Fibroblast of mammary gland (primary cell): ENCODE results near the gene NECTIN3.

Source experiments
- DNase-seq: peaks from one replicate; pipeline ENCODE4 v3.0.0-alpha.2; 2010; ENCODE audit warnings: low read depth
- H3K4me3 ChIP-seq: 2 replicates; pipeline ENCODE4 v1.5.1; 2011; ENCODE audit warnings: low read depth, mild to moderate bottlenecking, low read length, moderate library complexity; ENCODE audit not compliant: control insufficient read depth
- TF ChIP-seq, protein P1 (sequence below): conservative IDR thresholded peaks from 2 replicates; pipeline ENCODE4 v1.5.1; 2011; ENCODE audit warnings: low read depth, low read length, inconsistent platforms; ENCODE audit not compliant: control insufficient read depth, insufficient read depth

Gene NECTIN3

DNA sequence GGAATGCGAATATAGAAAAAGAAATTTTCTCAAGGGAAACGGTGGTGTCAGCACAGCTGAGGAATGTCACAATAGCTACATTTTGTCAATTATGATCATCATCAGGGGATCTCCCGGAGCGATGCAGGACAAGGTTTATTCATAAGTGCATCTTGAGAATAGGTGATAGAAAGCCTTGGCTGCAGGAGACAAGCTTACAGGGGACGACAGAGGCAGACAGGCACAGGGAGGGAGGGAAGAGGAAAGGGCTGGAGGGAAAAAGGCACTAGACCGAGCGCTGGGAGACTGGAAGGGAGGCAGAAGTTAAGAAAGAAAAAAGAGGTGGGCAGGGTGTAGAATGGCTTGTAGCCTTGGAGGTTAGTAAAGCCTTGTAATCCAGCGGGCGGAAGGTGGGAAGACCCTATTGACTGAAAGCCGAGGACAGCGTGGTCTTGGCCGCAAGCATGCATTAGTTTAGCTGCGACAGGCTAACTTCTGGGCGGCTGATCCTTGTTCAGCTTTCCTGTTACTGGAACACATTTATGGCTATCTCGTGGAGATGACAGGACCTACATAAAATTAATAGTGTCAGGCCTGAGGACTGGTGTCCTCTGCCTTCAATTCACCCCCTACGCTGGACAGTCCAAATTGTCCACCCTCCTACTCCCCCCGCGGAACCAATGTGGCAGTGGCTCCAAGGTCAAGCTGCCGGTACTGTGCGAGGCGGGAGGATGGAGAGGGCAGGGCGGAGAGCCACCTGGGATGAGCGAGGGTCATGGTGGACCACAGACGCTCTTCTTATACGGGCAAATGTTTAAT lies 1.4 kb upstream of the NECTIN3 start:
- peak overlapping the region; percentile 85 for H3K4me3 ChIP-seq
- TF ChIP-seq, protein P1, sequence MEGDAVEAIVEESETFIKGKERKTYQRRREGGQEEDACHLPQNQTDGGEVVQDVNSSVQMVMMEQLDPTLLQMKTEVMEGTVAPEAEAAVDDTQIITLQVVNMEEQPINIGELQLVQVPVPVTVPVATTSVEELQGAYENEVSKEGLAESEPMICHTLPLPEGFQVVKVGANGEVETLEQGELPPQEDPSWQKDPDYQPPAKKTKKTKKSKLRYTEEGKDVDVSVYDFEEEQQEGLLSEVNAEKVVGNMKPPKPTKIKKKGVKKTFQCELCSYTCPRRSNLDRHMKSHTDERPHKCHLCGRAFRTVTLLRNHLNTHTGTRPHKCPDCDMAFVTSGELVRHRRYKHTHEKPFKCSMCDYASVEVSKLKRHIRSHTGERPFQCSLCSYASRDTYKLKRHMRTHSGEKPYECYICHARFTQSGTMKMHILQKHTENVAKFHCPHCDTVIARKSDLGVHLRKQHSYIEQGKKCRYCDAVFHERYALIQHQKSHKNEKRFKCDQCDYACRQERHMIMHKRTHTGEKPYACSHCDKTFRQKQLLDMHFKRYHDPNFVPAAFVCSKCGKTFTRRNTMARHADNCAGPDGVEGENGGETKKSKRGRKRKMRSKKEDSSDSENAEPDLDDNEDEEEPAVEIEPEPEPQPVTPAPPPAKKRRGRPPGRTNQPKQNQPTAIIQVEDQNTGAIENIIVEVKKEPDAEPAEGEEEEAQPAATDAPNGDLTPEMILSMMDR = no peak
- no peak for DNase-seq

DNA sequence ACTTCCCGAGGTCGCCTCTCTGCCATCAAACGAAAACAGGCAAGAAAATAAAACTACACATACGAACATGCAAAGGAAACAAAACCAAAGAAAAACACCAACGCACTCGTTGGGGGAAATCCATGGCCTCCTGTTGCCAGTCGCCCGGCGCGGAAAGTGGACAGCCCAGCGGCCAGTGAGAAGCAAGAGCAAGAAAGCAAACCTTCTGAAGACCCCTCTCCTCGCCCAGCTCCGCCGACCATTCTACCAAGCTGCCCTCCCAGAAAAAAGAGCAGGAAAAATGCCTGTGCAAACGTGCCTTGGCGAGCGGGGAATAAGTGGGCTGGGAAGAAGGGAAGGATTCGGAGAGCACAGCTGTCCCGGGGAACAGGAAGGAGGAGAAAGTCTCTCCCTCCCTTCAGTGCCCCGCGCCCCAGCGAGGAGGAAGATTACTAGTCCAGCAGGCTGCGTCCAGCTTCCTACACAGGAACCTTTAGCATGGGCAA lies 802 bp upstream of the NECTIN3 start:
- peak overlapping the region; percentile 85 for H3K4me3 ChIP-seq
- DNase-seq = no peak
- TF ChIP-seq, protein P1 = no peak

DNA sequence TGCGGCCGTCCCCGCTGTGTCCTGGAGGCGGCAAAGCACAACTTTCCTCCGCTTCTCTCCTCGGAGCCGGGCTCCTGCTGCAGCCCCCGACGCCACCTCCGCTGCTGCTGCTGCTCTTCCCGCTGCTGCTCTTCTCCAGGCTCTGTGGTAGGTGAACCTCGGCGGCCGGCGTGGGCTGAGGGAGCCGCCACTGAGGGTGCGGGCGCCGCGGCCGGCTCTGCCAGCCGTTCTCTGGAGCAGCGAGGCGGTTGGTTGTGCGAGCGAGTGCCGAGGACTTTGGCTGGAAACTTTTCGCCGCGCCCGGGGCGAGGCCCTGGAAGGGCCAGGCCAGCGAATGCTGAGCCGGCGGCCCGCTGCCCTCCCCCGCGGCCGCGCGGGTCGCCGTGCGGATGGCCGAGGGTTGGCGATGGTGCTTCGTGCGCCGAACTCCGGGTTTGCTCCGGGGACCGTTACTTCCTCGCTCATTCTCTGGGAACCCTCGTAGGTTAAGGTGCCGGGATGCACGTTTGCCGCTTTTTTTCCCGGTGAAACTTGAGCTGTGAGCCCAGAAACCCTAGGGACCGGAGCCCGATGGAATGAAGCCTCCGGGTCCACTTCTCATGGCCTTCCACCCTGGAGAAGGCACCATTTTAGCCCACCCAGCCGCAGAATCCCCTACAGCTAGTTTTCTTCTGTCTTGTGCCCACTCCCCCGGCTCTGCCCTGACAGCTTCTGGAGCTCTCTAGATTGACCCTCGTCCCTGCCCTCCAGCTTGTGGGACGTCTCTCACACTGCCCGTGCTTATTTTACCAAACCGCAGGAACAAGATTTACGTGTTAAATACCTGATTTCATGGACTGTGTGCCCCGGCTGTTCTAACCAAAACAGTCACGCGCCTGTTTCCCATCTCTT lies 660 bp downstream of the NECTIN3 start:
- TF ChIP-seq, protein P1 = no peak

DNA sequence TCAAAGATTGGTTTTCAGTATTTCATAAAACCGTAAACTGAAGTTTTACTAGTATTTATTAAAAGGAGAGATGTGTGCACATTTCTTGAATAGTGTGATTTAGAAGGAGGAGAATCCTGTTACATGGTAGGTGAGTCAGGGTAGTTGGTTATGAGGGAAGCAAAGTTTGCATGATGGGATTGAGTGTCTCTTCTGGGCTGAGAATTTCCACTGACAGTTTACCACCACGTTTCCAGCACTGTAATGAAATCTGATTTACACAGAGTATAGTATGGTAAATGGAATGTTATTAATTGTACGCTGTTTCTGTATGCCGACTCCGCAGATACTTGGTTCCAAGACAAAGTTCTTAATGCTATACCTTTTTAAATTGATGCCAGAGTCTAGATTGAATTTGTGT lies 1.6 kb downstream of the NECTIN3 start:
- H3K4me3 ChIP-seq = peak overlapping the region; percentile 85
- TF ChIP-seq, protein P1 = no peak
- peak; percentile 66 for DNase-seq

More for the DNA sequence above, 660 bp downstream of the NECTIN3 start:
- H3K4me3 ChIP-seq = peak overlapping the region; percentile 85
- peak; percentile 40 for DNase-seq

DNA sequence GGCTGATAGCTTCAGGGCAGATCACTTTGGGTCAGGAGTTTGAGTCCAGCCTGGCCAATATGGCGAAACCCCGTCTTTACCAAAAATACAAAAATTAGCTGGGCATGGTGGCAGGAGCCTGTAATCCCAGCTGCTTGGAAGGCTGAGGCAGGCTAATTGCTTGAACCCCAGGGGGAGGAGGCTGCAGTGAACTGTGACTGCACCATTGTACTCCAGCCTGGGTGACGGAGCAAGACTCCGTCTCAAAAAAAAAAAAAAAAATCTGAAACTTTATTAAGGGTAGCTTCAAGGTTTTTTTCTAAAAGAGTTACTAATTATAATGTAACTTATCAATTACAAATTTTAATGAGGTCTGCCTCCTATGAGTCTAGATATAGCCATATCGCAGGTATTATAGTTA lies 5.1 kb downstream of the NECTIN3 start:
- no peak overlapping the region for H3K4me3 ChIP-seq
- DNase-seq = no peak
- TF ChIP-seq, protein P1 = no peak

DNA sequence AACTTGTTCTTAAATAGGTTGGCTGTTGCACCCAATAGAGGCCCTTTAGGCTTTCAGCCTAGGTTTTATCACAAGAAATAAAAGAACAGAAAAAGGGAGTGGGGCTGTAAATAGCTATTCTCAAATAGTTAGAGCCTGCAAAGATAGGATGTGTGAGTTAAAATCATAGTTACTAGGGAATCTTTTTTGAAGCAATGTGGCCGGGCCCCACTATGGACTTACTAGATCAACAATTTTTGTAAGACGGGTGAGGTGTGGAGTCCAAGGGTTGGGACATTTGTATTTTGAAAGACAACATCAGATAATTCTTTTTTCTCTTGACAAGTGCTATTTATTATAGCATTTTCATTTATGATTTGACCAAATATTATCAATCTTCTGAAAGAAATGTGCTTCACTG lies 5.8 kb downstream of the NECTIN3 start:
- H3K4me3 ChIP-seq = no peak overlapping the region
- TF ChIP-seq, protein P1 = no peak
- DNase-seq = no peak
